GM18867 (cell line): ENCODE data around the gene PGLYRP4.

ENCODE experiments used
- ATAC-seq: cut with Tn5 transposase; IDR thresholded peaks from one replicate; pipeline ENCODE4 v1.9.1; 2021; ENCODE audit warnings: mild to moderate bottlenecking, moderate library complexity; ENCODE audit not compliant: unreplicated experiment

Gene PGLYRP4, protein sequence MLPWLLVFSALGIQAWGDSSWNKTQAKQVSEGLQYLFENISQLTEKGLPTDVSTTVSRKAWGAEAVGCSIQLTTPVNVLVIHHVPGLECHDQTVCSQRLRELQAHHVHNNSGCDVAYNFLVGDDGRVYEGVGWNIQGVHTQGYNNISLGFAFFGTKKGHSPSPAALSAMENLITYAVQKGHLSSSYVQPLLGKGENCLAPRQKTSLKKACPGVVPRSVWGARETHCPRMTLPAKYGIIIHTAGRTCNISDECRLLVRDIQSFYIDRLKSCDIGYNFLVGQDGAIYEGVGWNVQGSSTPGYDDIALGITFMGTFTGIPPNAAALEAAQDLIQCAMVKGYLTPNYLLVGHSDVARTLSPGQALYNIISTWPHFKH

DNA sequence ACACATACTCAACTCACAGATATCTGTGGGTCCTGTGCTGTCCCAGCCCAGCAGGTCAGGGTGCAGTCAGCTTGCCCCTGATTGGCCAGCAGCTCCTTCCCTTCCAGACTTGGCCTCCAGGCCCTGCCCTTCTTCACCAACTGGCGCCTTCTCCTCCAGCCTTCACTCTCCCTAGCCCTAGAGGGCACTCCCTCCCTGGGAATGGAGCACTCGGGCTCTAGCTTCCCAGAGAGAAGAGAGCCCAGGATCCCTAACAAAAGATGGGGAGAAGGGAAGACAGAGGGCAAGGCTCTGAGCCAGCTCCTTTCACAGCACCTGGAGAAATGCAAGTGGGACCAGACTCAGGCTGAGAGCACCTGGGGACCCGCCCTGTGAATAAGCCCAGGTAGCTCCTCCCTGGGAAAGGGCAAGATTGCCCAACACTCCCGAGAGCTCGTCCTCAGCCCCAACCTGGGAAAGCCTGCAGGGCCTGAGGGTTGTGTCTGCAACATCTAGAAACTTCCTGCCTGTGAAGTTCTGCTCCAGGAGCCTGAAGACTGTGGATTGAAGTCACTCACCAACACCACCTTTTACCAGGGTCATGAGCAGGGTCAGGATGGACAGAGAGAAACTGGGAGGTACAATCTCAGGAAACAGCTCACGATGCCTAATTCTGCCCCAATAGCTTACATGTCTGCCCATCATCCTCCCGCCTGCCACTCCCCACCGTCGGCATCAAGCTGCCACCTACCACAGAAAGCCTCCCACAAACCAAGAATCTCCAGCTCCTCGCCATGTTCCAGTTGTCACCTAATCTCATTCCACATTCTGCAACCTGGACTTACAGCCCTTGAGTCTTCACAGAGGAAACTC lies at the start of gene PGLYRP4:
PGLYRP4 (minus strand) TSS at position 331 of the 852 bp plus-strand sequence. CDS start 909 bp downstream, outside the sequence.
- ATAC-seq, result no peak

DNA sequence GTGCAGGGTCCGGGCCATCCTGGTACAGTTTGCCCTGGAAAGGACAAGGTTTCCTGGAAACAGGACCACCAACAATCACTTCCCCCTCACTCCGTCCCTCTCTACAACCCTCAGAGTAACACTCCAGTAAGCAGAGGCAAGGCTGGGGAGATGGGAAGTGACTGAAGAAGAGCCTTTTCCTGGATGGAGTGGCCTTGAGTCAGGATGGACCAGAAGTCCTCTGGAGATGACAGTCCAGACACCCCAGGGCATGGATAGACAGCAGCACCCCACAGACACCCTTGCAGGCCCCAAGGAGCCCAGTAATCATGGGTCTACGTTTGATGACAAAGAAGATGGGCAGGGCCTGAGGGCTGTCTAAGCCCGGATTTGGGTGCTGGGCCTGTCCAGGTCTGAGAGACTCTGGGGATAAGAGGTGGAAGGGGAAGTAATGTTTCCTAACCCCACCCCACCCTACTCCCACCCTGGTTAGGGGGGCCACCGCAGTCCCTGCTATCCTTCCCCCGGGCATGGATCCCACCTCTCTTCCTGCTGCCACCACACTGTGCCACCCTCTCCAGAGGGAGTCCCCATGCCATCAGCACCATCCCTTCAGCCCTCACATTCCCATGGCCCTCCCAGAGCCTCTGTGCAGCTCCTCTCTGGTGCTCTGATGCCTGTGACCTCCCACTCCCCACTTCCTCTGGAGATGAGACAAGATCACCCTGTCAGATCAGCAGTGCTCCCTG lies 49.4 kb upstream of the PGLYRP4 start:
- ATAC-seq, result no peak

DNA sequence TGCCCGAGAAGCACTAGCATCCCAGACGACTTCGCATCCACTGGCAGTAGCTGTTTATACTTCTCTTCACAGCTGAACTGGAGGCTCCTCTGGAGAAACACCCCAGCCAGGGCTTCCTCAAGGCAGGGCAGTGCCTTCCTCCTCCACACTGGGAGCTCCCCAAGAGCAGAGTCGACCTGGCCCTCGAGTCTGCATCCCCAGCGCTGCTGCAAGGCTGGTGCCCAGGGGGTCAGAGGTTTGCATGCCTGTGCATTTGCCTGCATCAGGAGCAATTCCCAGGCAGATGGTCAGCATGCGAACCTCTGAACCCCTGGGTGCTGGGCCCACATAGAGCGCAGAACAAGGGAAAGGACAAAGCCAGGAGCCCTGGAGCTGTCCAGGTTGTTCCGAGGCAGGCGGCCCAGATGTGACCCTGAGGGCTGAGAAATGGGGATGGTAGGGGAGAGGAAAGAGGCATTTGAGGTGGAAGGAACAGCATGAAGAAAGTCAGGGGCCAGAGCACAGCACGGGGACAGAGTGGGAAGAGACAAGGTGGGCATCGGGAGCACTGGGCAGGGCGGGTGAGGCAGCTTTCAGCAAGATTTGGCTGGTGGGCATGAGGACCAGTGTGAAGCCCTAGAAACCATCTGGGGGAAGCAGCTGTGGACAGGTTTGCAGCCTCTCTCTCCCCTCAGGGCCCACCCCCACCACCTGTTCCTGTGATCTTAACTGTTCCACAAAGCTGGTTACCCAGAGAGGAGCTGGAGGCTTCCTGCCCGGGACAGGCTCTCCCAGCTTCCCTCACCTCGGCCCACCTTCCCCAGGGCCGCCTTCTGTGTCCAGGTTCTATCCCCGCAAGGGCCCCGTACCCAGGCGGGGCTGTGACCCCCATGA lies 48.6 kb upstream of the PGLYRP4 start:
- no peak for ATAC-seq

DNA sequence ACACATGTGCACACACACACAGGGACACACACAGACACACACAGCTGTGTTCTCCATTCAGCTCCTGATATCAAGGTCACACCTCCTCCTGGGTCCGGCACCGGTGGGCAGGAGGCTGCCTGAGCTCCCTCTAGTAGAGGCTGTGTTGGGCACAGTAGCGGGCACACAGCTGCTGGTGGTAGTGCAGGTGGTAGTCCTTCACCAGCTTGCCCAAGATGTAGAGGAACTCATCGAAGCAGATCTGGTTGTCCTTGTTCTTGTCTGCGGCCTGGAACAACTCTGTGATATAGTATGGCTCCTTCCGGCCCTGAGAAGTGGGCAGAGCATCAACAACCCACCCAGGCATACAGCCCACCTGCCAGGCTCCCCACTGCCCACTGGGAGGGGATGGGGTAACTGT lies 47.8 kb upstream of the PGLYRP4 start:
- ATAC-seq, result no peak

DNA sequence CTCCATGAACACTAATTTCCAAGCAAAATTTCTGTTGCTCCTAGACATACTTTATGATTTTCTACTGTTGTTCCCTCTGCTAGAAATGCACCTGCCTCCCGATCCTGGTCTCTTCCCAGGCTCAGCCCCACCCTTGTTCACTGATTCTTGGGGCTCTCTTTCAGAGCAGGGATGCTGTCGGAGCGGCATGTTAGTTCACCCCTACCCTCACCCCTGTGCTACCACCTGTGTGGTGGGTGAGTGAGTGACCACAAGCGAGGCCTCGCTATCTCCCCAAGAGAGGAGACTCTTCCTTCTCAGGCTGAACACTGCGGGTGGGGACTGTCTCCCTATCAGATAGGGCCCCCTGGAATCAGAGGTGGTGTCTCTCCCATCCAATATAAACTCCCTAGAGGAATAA lies 47.1 kb upstream of the PGLYRP4 start:
- ATAC-seq, result no peak

DNA sequence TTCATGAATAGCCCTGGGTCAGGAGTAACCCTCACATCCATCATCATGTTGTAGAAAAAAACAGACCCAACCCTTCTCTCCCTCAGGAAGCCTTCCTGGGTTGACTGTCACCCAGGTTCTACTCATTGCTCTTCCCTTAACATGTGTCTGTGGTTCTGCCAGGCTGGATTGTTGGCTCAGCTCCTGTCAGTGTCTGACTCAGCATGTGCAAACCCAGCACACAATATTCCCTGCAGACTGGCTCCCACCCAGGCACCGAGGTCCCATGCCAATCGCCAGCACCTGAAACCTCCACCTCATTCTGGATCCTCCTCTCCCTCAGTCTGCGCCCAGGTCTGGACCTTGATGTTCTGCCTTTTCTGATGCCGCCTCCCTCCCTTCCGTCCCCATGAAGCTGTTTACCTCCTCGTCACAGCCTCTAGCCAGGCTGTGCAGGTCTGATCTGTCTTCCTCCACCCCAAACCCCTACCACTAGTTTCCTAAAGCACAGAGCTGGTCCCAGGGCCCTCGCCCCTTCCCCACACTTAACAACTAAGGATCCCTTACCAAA lies 46.6 kb upstream of the PGLYRP4 start:
- ATAC-seq, result no peak

DNA sequence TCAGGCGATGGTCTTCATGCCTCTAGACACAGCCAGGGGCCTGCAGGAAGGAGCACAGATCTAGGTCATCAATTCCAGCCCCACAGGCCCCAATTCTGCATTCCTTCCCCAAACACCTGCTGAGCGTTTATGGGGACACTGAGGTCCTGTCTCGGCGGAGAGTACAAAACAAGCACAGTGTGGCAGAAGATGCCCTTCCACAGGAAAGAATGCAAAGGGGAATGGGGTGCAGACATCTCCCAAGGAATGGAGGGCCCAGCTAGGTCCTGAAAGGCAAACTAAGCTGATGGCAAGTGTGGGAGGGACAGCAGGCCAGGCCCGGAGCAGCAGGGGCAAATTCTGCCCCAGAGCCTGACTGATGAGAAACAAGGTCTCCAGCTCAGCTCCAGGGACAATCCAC lies 45.8 kb upstream of the PGLYRP4 start:
- ATAC-seq, result no peak

DNA sequence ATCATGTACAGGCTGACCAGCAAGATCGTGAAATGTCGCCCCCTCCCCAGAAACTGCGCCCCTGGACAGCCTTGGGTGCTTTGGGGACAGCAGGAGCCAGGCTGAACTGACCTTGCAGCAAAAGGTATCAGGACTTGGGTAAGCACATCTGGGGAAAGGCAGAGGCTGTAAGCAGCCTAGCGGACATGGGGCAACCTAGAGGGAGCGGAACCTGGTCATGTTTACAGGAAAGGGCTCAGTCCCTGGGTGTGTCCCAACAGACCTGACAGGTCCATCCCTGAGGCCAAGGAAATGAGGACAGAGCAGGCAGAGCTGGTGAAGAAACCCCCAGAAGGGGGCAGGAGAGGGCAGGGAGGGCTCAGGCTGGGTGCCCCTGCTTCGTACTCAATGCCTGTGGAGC lies 45.3 kb upstream of the PGLYRP4 start:
- ATAC-seq, result no peak

DNA sequence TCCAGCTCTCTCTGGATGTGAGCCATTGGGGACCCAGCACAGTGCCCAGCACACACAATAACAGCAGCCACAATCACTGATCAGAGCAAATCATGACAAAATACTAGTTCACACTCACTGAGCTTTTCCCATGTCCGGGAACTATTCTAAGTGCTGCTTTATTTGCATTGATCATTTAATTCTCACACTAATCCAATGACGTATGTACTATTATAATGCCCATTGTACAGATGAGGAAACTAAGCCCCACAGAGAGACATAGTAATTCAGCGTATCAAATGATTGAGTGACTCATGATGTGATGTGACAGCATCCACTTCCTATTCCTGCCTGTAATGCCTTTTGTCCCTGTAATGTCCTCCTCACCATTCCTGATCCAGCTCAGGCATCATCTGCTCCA lies 44.2 kb upstream of the PGLYRP4 start:
- ATAC-seq, result no peak

DNA sequence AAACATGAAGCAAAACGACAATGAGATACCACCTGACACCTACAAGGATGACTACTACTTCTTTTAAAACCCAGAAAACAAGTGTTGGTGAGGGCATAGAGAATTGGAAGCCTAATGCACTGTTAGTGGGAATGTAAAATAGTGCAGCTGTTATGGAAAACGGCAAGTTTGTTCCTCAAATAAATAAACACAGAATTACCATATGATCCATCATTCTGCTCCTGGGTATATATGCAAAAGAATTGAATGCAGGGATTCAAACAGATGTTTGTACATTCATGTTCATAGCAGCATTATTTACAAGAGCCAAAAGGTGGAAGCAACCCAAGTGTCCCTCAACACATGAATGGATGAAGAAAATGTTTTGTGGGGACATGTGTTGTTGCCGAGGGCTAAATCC lies 43.6 kb upstream of the PGLYRP4 start:
- ATAC-seq, result no peak

DNA sequence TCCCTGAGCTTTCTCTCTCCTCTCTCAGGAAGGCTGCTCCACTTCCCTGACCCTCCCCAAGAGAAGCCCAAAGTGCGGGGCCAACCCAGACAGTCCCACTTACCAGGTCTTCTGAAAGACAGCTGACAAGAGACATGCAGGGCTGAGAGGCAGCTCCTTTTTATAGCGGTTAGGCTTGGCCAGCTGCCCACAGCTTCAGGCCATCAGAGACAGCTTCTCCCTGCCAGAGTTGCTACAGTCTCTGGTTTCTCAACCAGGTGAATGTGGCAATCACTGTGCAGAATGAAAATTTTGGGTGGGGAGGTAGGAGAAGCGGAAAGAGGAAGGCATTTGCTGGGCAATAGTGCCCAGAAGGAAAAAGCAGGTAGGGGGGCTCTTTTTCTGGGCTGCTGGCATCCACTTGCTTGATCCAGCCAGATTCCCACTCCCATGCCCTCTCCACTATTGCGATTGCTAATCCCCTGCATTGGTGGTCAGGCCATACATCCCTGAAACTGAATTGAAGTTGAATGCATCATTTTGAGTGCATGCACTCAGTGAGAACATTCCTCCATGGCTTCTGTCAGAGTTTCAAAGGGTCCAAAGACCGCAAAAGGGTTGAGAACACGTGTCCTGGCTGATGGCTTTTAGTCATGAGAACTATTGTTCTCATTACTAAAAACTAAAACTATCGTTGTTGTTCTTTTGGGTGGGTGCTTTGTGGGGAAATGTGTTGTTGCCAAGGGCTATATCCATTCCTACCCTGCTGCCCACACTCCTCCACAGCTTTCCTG lies 42.5 kb upstream of the PGLYRP4 start, which contains the start of gene S100A8:
S100A8 (minus strand) TSS at position 136 of the 773 bp plus-strand sequence. CDS start 538 bp downstream, outside the sequence.
- no peak for ATAC-seq

DNA sequence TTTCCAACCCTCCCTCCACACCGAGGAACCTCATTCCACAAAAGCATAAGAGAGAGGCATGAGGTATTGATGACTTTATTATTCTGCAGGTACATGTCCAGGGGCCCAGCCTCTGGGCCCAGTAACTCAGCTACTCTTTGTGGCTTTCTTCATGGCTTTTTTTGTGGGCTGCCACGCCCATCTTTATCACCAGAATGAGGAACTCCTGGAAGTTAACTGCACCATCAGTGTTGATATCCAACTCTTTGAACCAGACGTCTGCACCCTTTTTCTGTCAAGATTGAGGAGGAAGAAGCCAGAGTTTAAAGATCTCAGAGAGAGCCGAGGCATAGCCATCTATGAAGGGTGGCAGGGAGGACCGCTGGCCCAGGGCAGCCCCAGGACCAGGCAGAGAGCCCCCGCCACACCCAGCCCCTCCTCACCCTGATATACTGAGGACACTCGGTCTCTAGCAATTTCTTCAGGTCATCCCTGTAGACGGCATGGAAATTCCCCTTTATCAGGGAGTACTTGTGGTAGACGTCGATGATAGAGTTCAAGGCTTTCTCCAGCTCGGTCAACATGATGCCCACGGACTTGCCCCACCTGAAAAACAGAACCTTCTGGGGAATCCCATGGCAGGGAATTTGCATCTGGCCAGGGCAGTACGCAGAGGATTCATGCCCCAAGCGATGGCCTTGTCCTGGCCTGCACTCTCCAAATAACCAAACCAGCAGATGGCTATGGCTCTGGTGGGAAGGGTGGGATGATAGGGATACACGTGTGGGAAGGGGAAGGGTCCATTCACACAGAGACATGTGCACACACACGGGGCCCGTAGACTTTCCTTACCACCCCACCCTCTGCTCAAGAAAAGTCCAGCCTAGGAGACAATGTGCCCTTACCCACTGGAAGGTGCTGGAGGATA lies 41.6 kb upstream of the PGLYRP4 start:
- ATAC-seq, result no peak

DNA sequence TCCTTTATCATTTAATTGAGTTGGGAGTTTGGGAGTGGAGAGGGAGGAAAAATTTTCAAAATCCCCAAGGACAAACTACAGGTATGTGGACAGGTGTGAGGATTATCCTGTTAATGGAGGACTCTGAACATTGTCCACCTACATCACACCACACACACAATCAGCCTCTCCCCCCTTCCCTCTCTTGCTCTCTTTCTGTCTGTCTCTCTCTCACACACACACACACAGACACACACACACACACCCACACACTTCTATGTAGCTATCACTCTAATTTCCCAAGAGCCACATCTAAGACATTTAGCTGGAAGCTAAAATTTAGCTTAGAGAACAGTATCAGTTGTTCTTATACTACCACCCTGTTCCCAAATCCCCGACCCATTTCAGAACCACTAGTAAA lies 40.8 kb upstream of the PGLYRP4 start:
- no peak for ATAC-seq

DNA sequence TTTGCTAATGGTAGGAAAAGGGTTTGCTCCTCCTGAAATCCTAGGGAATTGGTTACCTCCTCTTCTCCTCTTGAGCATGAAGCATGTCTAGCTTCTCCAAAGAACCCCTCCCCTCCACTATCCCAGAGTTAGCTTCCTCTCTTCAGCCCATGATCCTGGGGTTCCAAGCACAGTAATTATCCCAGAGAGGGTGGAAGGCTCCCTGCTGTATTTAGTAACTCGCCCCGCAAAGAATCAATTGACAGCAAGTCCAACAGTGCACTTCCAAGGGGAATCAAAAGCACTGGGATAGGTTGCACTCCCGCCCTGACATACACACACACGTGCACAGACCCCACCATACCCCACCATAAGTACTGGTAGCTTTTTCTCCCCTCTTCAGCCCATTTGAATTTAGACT lies 39.1 kb upstream of the PGLYRP4 start:
- no peak for ATAC-seq

DNA sequence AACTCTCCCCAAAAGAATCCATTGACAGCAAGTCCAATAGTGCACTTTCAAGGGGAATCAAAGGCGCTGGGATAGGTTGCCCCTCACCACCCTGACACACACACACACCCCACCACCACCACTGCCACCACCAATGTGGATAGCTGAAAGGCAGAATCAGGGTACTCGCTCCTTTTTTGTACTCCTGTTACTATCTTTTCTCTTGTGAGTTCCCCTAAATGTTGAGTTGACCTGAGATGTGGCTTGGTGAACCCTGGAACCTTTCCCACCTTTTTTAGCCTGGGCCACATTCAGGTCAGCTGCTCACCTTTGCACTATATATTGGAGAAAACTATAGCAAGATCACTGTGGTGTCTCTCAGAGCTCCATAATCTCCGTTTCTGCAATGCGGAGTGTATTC lies 38.4 kb upstream of the PGLYRP4 start:
- ATAC-seq, result no peak

DNA sequence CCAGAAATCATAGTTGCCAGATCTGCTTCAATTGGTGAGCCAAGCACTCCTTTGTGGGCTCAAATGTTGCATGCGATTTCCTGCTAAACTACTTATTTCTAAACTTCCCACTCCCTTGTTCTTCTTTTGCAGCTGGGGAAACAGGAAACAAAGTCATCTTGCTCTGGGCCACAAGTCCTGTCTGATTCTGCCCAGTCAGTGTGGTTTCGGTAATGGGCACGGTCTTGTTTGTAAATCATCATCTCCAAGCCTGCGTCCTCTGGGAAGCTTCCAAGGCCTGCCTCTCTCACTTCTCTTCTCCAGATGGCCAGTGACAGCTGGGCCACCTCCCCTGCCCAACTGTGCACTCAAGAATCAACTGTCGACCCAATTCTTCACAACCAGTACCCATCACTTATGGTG lies 37.9 kb upstream of the PGLYRP4 start:
- ATAC-seq, result no peak

DNA sequence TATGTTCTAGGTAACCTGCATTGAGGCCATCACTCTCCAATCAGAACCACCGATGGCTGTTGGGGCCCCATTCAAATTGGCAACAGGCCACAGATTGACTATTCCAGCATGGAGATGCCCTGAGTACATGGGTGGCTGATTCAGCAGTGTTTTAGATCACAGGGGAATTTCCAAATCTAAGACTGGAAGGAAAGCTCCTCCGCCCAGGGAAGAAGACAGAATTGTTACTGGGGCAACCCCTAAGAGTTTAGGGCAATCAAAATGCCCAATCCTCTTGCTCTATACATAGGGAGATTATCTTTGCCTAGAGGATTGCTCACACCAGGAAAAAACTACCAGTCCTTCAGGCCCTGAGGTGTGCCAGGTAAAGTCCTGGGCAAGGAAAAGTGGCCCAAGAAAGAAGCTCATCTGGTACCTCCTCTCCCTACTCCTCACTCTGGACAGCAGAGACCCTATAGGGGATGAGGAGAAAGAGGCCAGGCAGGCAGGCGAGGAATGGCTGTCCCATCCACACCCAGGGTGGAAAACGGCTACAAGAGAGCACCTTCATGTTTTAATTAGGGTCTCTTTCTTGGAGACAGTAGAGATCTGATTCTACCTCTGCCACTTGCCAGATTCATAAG lies 36.4 kb upstream of the PGLYRP4 start:
- no peak for ATAC-seq

DNA sequence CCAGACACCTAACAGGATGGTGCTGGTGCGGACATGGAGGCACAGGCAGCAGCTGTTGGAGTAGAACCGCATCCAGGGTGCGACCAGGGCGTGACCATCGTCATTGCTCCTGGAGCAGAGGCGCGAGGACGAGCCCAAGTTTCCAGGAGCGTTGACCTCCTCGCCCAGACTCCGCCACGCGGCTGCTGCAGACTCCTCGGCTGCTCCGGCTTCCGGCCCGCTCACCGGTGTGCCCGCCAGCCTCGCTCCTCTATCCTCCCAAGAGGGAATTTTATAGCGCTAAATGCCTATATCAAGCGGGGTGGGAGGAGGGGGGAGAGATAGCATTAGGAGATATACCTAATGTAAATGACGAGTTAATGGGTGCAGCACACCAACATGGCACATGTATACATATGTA lies 32.1 kb upstream of the PGLYRP4 start:
- no peak for ATAC-seq
